ENCODE results near the gene ARAP1.

Gene ARAP1

GRCh38 chr11:72702096-72702495, 50.1 kb downstream of the ARAP1 start:
- no peak for DNase-seq

GRCh38 chr11:72701466-72701865, 50.7 kb downstream of the ARAP1 start:
- no peak for DNase-seq

- no peak for DNase-seq
These were observed 52.1 kb downstream of the ARAP1 start for GRCh38 chr11:72700146-72700545.

- DNase-seq = no peak
These were observed 54.4 kb downstream of the ARAP1 start for GRCh38 chr11:72697814-72698213.

DNA sequence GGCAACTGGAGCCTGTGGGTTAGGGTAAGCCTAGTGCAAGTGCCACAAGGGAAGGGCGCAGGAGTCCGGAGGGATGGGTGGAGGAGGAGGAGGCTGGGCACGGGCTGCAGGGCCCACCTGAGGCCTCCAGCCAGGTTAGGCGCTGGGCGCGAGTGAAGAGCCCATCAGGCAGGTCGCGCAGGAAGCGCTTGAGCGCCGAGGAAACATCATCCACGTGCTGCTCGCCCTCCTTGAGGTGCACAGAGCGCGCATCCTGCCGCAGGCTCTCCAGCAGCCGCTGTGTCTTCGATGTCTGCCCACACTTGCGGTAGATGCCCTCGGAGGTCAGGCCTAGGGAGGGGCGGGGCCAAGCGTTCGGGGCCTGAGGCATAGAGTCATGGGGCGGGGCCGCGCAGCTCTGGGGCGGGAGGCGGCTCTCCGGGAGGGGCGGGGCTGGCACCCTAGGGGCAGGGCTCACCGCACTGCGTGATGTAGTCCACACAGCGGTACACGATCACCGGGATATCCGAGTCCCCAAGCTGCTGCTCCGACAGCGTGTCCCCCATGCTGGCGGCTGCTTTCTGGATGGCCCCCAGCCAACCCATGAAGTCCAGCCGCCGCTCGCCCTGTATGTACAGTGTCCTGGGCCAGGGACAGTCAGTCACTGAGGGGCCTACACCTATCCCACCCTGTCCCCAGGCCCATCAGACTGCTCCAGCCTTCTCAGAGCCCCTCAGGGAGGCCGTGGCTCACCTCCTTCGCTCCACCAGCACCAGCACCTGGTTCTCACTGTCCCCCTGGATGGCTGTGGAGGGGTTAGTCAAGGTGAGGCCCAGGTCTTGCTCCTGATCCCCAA, 55.1 kb downstream of the ARAP1 start:
- no peak for DNase-seq

- no peak for DNase-seq
These were observed 56.9 kb downstream of the ARAP1 start for GRCh38 chr11:72695354-72695753.

DNA sequence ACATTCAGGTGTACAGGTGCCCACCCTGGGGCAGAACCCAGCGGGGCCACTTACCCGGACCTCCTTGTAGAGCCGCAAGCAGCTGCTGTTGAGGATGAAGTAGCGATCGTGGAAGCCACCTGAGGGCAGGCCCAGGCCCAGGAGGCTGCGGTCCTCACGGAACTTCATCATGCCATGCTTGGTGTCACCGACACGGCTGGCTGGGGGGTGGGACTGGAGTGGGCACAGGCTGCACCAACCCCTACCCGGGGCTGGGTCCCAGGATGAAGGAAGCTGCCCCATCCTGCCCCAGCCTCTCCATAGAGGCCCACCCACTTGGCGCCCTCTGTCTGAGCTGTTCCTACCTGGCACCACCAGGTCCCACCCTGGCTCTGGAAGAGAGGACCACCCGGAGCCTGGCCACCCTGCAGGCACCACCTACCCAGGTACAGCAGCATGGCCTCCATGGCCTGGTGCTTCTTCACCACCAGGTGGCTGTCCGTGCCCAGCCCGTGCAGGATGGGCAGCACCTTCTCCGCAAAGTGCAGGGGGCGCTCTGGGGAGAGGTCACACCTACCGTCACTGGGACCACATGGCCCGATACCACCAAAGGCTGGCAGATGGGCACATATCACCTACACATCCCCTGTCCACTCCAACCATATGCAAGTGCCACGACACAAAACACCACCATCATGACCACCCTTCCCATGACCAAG, 58.8 kb downstream of the ARAP1 start:
- no peak for DNase-seq

DNA sequence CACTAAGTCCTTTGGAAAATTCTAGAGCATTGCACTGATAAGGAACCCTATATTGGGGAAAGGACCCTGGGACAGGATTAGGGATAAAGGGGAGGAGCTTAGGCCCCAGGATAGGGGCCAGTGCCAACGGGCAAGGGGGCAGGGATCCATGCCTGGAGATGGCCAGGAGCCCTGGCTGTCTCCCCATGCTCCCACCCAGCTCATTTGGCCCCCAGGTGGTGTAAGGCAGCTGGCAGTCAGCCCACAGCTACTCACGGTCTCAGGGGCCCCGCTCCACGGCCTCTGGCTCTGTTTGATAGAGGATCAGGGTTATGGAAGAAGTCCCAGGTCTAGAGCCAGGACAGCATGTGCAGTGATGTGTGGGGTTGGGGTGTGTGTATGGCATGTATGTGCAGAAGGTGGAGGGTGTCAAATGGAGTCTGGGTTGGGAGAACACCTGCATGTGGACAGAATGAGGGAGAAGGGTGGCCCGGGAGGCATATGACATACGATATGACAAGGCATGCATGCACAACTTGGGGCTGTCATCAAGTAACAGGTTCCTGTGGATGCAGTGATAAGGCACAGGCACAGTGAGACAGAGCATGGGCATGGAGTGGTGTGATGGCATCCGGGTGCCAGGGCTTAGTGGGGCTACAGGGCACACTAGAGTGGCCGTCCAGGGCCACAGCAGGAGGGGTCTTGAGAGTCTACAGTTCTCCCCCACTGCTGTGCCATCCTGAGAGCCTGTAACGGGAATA, 59.5 kb downstream of the ARAP1 start:
- no peak for DNase-seq

- no peak for DNase-seq
These were observed 62.0 kb downstream of the ARAP1 start for GRCh38 chr11:72690166-72690565.

- DNase-seq = no peak
These were observed 63.3 kb downstream of the ARAP1 start for GRCh38 chr11:72688929-72689328.

GRCh38 chr11:72688486-72688885, 63.7 kb downstream of the ARAP1 start:
- no peak for DNase-seq

DNA sequence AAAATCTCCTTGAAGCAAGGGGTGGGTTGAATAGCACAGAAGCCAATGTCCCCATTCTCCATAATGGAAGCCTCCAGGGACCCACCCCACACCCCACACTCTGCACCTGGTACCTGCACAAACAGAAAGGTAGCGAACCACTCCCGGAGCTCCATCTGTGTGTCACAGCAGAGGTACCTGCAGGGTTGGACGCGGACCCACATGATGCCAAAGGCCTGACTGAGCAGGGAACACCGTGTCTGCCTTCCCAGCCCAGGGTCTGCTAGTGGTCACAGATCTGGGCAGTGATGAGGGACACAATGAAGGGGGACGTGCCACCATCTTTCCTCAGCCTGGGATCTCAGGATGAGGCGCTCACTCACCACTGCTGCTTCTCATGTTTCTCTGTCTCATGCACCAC, 64.9 kb downstream of the ARAP1 start:
- DNase-seq = no peak

DNA sequence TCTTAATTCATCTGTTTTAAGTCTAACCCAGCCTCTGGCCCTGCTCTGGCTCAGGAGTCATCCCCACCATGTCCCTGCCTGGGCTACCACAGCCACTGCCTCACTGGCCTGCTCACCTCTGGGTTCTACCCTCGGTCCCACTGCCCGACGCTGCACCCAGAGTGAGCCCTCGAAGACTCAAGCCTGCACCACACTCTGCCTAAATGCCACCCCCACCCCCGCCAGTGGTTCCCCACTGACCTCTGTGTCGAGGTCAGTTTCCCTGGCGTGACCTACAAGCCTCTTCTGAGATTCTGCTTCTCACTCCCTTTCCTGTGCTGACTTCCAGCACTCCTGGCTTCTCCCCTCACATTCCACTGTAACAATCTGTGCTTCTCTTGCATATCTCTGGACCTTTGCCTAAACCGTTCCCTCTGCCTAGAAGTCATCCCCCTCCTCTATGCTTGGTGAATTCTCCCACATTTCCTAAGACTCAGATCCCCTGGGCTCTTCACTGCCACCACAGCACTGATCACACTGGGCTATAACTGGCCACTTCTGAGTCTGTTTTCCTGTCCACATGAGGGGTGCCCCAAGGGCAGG, 65.5 kb downstream of the ARAP1 start:
- DNase-seq = no peak

- DNase-seq = no peak
These were observed 66.4 kb downstream of the ARAP1 start for GRCh38 chr11:72685560-72686480.

GRCh38 chr11:72684236-72684912, 67.8 kb downstream of the ARAP1 start:
- DNase-seq = no peak

DNA sequence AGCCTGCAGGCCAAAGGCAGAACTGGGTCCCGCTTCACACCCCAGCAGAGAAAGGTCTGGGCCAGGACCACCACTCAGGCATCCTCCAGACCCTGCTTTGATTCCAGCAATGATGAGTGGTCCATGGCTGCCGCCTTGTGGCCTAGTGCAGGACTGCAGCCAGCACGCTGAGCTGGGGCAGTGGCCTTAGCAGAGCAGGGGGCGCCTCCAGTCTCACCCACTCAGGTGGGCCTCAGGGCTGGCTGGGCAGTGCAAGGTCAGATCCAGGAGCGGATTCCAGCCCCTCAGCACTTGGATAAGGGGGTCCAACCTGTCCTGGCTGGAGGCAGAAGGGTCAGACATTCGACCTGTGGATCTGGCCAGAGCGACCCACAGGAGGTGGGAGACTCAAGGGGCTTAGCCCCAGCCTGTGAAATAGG, 68.4 kb downstream of the ARAP1 start:
- DNase-seq = no peak

GRCh38 chr11:72682858-72683243, 69.4 kb downstream of the ARAP1 start:
- DNase-seq = no peak

DNA sequence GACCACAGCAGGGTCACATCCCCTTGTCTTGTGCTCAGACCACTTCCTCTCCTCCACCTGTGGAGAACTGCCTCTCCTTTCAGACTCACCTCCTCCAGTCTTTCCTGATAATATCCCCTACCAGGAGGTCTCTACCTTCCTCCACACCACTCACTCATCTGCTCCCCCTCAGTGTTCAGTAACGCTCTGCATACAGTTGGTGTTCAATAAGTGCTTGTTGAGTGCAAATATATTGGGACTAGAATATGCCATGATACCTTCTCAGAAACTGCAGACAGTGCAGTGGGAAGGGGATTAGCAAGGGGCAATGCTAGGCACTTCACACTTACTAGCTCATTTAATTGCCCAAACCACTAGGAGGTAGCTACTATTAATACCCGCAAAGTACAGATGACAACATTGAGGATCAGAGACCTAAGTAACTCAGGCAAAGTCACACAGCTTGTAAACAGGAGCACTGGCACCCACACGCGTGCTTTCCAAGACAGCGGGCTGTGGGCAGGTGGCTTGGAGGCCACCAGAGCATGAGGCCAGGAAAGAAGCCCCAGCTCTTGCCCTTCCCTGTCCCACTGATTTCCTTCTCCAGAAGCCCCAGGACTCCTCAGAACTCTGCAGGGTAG, 69.9 kb downstream of the ARAP1 start:
- no peak for DNase-seq

DNA sequence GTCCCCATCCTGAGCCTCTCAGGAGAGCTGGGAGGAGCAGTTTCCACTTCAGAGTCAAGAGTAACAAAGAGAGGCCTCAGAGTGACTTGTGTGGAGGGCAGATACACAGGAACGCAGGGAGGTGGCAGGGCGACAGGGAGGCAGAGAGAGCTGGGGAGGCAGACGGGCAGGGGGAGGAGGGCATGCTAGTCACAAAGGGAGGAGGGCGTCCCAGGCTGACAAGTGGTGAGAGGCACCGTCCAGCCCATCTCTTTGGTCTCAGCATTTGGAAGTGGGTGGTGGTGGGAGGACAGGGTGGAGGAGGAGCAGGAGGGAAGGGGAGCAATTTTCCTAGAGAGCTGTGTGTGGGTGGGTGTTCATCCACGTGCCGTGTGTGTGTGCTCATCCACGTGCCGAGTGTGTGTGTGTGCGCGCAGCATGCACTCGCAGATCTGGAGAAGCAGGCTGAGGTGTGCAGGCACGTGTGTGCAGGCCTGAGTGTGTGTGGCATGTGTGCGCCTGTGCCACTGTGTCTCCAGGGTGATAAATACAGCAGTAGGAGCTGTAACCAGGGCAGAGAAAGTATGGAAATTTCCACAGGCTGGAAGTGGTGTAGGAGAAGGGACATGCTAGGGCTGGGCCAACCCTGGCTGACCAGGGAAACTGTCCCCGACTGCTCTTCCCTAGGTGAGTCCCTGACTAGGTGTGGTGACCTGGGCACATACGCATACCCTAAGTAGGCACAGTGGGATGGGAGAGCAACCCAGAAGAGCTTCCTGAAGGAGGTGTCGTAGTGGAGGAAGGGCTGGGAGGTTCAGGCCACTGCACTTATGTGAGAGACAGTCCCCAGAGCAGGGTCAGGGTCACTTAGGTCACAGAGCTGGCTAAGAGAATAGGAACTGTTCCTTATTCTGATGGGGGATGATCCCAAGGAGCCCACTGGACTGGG, 70.7 kb downstream of the ARAP1 start:
- no peak for DNase-seq

DNA sequence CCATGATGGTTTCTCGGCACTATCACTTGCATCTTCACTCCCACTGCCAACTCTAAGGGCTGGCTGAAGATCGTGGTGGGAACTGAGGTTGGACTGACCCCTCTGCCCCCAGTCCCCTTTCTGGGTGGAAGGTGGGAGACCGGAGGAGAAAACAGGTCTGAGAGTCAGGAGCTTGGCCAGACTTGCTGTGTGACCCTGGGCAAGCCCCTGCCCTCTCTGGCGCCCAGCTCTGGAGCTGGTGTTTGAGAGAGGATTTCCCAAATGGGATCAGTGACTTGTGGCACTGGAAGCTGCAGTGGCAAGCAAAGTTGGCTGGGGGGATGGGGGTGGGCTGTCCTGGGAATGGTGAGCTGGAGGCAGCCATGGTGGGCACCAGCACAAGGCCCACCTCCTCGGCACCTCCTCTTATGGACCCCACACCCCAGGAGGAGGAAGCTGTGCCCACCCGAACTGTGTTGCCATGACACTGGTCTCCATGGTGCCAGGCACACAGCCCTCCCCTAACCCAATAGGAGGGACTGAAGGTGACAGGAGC, 71.5 kb downstream of the ARAP1 start:
- DNase-seq = no peak
